T-helper 1 cell treated with Interleukin-12 subunit alpha and Interleukin-12 subunit beta and Interleukin-4 antibody, amounts not matched to agents 30 ng/mL and 1 ng/mL, for 36 hours (primary cell): Measurements from ENCODE around the gene ADAM17. TPM values are rescaled to one million over a fixed set of nuclear protein-coding genes. Genes with fewer than 3 reads are reported as not detected.
"Not testable (repeated sequence)": the region's sequence is repeated elsewhere in the genome, so short reads cannot be mapped to it uniquely, and the experiment has no call there.

Experiments
- intact Hi-C: fragments of 100-400 bp; cut with micrococcal nuclease; formaldehyde crosslinking; loops from one replicate; pipeline ENCODE4 v1.15.1; 2024
- total RNA-seq: library from RNA; stranded (reverse); gene quantifications from 2 replicates; pipeline ENCODE4 v1.2.3, GENCODE V29; 2022

ADAM17 gene
- total RNA-seq: 27.4 and 28.2 TPM in 2 replicates

- intact Hi-C loops: loop anchor here (1.0 to 10.0 kb wide), 19 partner anchors 53 to 1129 kb away; partner anchors contain the start of genes CPSF3, GRHL1, HPCAL1 and IAH1
Observed at GRCh38 chr2:9555297-9556120, at the start of gene ADAM17. TSS of gene ADAM17 (minus strand) at chr2:9555830. CDS start at chr2:9555605, 225 bp downstream.

GRCh38 chr2:9602412-9602811 lies 46.8 kb upstream of the ADAM17 start:
- intact Hi-C loops: loop anchor here (10.0 kb wide), 1 partner anchor 702 kb away; the partner anchor contains the start of gene HPCAL1

GRCh38 chr2:9601397-9601796 lies 45.8 kb upstream of the ADAM17 start:
- intact Hi-C loops: loop anchor here (10.0 kb wide), 1 partner anchor 703 kb away; the partner anchor contains the start of gene HPCAL1

- intact Hi-C loops: no loop called here
Observed at GRCh38 chr2:9599430-9599829, 43.8 kb upstream of the ADAM17 start.

GRCh38 chr2:9596621-9597311 lies 41.1 kb upstream of the ADAM17 start:
- intact Hi-C loops: no loop called here

GRCh38 chr2:9595746-9596145 lies 40.1 kb upstream of the ADAM17 start:
- intact Hi-C loops: no loop called here

GRCh38 chr2:9595256-9595655 lies 39.6 kb upstream of the ADAM17 start:
- intact Hi-C loops: not testable (repeated sequence)

- intact Hi-C loops: no loop called here
Observed at GRCh38 chr2:9594366-9595054, 38.9 kb upstream of the ADAM17 start.

- intact Hi-C loops: no loop called here
Observed at GRCh38 chr2:9593925-9594324, 38.3 kb upstream of the ADAM17 start.

GRCh38 chr2:9592699-9593098 lies 37.1 kb upstream of the ADAM17 start:
- intact Hi-C loops: no loop called here

GRCh38 chr2:9590641-9591040 lies 35.0 kb upstream of the ADAM17 start:
- intact Hi-C loops: no loop called here

GRCh38 chr2:9586465-9586864 lies 30.8 kb upstream of the ADAM17 start:
- intact Hi-C loops: no loop called here

GRCh38 chr2:9585486-9585885 lies 29.9 kb upstream of the ADAM17 start:
- intact Hi-C loops: no loop called here

- intact Hi-C loops: not testable (repeated sequence)
Observed at GRCh38 chr2:9584902-9585301, 29.3 kb upstream of the ADAM17 start.

- intact Hi-C loops: no loop called here
Observed at GRCh38 chr2:9582624-9583023, 27.0 kb upstream of the ADAM17 start.

- intact Hi-C loops: no loop called here
Observed at GRCh38 chr2:9578467-9579235, 23.0 kb upstream of the ADAM17 start.

- intact Hi-C loops: loop anchor here (5.0 kb wide), 1 partner anchor 33 kb away; no protein-coding TSS in a partner anchor
Observed at GRCh38 chr2:9574331-9574730, 18.7 kb upstream of the ADAM17 start.

- intact Hi-C loops: loop anchor here (5.0 kb wide), 1 partner anchor 33 kb away; no protein-coding TSS in a partner anchor
Observed at GRCh38 chr2:9573840-9574239, 18.2 kb upstream of the ADAM17 start.

GRCh38 chr2:9573013-9573720 lies 17.5 kb upstream of the ADAM17 start:
- intact Hi-C loops: loop anchor here (5.0 kb wide), 1 partner anchor 34 kb away; no protein-coding TSS in a partner anchor
